ENCODE data around the gene AMDHD2.
"Not testable (repeated sequence)": the region's sequence is repeated elsewhere in the genome, so short reads cannot be mapped to it uniquely, and the experiment has no call there.

Gene AMDHD2

DNA sequence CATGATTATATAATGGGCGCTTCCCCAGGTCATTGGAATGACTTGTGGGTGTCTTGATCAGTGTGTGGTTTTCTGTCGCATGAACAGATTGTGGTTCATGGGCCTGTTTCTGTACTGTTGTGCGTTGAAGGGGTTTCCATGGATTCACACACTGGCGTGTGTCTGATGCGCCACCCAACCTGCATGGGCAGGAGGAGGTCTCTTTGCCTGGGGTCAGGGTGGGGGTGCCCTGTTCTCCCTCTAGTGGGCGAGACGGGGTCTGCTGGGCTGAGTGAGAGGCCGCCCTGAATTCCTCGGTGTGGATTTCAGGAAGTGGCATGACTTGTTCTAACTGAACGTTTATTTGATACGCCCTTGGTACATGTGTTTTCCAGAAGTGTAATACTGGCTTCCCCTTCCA lies 60.0 kb downstream of the AMDHD2 start:
- DNase-seq (ENCODE audit: low spot score), result not testable (repeated sequence)

DNA sequence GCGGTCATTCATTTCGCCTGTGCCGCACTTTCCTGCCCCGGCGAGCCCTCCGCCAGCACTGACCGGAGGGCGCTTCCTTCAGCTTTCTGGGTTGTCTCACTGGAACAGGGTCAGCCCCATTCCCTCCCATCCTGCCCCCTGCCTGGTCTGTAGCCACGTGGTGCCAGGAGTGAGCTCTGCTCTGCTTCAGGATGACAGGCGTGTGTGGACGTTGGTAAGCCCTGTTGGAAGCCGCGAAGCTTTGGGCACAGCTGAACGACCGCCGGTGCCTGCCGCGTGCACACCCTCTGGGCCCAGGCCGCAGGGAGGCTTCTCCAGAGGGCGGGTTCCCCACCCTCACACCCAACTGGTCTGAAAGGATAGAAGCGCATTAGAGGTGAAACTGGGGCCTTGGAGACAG lies 60.6 kb downstream of the AMDHD2 start:
- DNase-seq (ENCODE audit: low spot score), result not testable (repeated sequence)

All from pons (tissue), 1 donor.